Hepatocyte (in vitro differentiated cells): ENCODE results near the gene RPP30.

ENCODE experiments used
- EZH2 ChIP-seq: fragments of 200-600 bp; sonication (generic); IDR thresholded peaks from 2 replicates; pipeline ENCODE4 v1.6.1; 2016; ENCODE audit warnings: antibody characterized with exemption, mild to moderate bottlenecking, borderline replicate concordance
- TF ChIP-seq, protein P1 (sequence below): fragments of 200-600 bp; sonication (generic); IDR thresholded peaks from 2 replicates; pipeline ENCODE4 v1.5.1; 2016; ENCODE audit warnings: antibody characterized with exemption, mild to moderate bottlenecking; ENCODE audit not compliant: poor library complexity

DNA sequence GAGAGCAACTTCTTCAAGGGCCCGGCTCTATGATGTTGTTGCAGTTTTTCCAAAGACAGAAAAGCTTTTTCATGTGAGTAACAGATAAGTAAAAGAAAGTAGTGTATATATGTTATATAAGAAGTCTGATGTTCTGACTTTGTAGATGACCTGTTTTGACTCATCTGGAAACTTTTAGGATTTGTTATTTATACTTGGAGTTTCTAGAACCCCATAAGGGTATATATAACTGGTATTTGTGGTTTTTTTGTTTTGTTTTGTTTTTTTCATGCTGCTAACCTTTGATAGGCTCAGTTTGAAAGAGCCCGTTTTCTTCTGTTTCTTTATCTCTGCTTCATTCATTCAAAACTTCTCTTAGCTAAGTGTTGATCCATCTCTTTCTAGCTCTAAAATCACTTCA lies 7.3 kb downstream of the RPP30 start:
- TF ChIP-seq, protein P1, sequence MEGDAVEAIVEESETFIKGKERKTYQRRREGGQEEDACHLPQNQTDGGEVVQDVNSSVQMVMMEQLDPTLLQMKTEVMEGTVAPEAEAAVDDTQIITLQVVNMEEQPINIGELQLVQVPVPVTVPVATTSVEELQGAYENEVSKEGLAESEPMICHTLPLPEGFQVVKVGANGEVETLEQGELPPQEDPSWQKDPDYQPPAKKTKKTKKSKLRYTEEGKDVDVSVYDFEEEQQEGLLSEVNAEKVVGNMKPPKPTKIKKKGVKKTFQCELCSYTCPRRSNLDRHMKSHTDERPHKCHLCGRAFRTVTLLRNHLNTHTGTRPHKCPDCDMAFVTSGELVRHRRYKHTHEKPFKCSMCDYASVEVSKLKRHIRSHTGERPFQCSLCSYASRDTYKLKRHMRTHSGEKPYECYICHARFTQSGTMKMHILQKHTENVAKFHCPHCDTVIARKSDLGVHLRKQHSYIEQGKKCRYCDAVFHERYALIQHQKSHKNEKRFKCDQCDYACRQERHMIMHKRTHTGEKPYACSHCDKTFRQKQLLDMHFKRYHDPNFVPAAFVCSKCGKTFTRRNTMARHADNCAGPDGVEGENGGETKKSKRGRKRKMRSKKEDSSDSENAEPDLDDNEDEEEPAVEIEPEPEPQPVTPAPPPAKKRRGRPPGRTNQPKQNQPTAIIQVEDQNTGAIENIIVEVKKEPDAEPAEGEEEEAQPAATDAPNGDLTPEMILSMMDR, result no peak
- no peak for TF ChIP-seq EZH2
